HL-60 (cell line): ENCODE data around the gene EPN2.

ENCODE experiments used
- GABPA ChIP-seq: IDR thresholded peaks from 2 replicates; pipeline ENCODE4 v1.6.1; 2012; ENCODE audit warnings: low read depth
- POLR2AphosphoS5 ChIP-seq: IDR thresholded peaks from 2 replicates; pipeline ENCODE4 v1.6.1; 2012; ENCODE audit warnings: low read depth
- SPI1 ChIP-seq: IDR thresholded peaks from 2 replicates; pipeline ENCODE4 v1.6.1; 2012; ENCODE audit warnings: low read depth, mild to moderate bottlenecking, borderline replicate concordance
- TF ChIP-seq, protein P1 (sequence below): IDR thresholded peaks from one replicate; pipeline ENCODE4 v1.5.1; 2011; ENCODE audit warnings: low read length, control low read depth, inconsistent platforms; ENCODE audit not compliant: insufficient read depth
- TF ChIP-seq, protein P2 (sequence below): IDR thresholded peaks from 2 replicates; pipeline ENCODE4 v1.6.1; 2012; ENCODE audit warnings: low read depth; ENCODE audit not compliant: insufficient replicate concordance

DNA sequence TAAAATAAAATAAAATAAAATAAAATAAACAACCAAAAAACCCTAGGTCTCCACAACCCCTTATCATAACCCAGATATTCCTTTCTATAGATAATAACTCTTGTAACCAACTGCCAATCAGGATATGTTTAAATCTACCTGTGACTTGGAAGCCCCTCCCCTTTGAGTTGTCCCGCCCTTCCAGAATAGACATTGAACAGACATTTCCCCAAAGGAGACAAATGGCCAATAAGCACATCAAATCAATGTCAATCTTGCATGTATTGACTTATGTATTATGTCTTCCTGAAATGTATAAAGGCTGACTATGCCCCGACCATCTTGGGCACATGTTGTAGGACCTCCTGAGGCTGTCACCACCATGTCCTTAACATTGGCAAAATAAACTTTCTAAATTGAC, 139.6 kb downstream of the EPN2 start:
- no peak for TF ChIP-seq GABPA
- TF ChIP-seq, protein P1, sequence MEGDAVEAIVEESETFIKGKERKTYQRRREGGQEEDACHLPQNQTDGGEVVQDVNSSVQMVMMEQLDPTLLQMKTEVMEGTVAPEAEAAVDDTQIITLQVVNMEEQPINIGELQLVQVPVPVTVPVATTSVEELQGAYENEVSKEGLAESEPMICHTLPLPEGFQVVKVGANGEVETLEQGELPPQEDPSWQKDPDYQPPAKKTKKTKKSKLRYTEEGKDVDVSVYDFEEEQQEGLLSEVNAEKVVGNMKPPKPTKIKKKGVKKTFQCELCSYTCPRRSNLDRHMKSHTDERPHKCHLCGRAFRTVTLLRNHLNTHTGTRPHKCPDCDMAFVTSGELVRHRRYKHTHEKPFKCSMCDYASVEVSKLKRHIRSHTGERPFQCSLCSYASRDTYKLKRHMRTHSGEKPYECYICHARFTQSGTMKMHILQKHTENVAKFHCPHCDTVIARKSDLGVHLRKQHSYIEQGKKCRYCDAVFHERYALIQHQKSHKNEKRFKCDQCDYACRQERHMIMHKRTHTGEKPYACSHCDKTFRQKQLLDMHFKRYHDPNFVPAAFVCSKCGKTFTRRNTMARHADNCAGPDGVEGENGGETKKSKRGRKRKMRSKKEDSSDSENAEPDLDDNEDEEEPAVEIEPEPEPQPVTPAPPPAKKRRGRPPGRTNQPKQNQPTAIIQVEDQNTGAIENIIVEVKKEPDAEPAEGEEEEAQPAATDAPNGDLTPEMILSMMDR = no peak
- TF ChIP-seq POLR2AphosphoS5 = no peak
- TF ChIP-seq, protein P2, sequence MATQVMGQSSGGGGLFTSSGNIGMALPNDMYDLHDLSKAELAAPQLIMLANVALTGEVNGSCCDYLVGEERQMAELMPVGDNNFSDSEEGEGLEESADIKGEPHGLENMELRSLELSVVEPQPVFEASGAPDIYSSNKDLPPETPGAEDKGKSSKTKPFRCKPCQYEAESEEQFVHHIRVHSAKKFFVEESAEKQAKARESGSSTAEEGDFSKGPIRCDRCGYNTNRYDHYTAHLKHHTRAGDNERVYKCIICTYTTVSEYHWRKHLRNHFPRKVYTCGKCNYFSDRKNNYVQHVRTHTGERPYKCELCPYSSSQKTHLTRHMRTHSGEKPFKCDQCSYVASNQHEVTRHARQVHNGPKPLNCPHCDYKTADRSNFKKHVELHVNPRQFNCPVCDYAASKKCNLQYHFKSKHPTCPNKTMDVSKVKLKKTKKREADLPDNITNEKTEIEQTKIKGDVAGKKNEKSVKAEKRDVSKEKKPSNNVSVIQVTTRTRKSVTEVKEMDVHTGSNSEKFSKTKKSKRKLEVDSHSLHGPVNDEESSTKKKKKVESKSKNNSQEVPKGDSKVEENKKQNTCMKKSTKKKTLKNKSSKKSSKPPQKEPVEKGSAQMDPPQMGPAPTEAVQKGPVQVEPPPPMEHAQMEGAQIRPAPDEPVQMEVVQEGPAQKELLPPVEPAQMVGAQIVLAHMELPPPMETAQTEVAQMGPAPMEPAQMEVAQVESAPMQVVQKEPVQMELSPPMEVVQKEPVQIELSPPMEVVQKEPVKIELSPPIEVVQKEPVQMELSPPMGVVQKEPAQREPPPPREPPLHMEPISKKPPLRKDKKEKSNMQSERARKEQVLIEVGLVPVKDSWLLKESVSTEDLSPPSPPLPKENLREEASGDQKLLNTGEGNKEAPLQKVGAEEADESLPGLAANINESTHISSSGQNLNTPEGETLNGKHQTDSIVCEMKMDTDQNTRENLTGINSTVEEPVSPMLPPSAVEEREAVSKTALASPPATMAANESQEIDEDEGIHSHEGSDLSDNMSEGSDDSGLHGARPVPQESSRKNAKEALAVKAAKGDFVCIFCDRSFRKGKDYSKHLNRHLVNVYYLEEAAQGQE = no peak
- TF ChIP-seq SPI1 = no peak
